Measurements from ENCODE around the gene CREB3.

CREB3 gene

GRCh38 chr9:35702696-35703095, 29.8 kb upstream of the CREB3 start:
- no peak for DNase-seq

- no peak for DNase-seq
These were observed 28.4 kb upstream of the CREB3 start for GRCh38 chr9:35703906-35704672.

- DNase-seq, result no peak
These were observed 27.1 kb upstream of the CREB3 start for GRCh38 chr9:35705372-35705771.

DNA sequence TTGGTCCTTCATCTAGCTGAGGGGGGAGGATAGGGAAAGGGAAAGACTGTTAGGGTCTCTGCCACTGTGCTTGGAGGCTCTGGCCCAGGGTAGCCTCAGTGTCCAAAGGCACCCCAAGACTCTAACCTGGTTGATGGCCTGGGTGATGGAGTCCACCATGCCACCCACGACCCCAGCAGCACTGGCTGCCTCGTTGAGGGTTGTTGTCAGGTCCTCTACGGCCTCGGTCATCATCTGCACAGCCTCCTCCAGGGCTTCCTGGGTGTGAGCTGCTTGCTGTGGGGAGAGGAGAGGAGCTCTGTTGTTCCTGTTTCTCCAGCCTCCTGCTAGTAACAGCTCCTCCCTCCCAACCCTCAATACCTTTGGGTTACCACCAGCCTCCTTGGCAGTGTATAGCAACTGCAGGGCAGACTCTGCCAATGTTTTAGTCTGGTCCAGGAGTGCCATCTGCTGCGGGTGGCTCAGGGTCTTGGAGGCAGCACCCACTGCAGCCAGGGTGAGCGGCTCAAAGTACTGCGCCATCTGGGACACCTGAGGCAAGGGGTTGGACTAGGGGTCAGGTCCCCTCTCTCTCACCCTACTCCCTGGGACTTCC, 26.5 kb upstream of the CREB3 start:
- no peak for DNase-seq

DNA sequence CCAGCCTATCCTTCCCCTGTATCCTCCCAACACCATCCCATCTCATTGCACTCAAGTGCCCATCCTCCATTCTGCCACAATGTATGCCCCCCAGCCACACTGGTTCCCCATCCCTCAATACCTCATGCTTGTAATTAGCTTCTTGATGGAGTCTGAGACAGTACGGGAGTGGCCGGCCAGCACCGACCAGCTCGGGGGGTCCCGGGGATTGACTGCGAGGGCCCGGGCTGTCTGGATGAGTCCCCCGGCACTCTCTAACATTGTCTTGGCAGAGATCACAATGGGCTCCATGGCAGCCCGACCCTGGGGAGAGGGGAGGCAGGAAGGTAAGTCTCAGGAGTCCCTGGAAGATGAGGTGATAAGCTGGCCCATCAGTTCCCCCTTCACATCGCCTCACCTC, 25.5 kb upstream of the CREB3 start:
- DNase-seq, result no peak

DNA sequence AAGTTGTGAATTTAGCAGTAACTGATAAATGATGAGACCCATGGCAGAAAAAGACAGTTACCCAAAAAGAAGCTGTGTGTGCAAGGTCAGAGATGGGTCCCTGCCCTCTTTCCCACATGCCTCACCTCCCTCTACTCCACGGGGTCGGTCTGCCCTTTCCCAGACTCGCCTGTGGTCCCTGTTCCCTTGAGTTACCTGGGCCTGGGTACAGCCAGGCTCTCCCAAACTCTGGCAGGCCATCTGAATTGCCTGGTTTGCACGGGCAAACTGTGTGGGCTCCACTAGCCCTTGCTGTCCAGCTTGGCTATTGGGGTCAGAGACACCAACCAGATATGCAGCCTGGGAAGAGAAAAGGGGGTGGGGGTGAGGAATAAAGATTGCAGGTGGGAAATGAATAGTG, 24.3 kb upstream of the CREB3 start:
- no peak for DNase-seq

DNA sequence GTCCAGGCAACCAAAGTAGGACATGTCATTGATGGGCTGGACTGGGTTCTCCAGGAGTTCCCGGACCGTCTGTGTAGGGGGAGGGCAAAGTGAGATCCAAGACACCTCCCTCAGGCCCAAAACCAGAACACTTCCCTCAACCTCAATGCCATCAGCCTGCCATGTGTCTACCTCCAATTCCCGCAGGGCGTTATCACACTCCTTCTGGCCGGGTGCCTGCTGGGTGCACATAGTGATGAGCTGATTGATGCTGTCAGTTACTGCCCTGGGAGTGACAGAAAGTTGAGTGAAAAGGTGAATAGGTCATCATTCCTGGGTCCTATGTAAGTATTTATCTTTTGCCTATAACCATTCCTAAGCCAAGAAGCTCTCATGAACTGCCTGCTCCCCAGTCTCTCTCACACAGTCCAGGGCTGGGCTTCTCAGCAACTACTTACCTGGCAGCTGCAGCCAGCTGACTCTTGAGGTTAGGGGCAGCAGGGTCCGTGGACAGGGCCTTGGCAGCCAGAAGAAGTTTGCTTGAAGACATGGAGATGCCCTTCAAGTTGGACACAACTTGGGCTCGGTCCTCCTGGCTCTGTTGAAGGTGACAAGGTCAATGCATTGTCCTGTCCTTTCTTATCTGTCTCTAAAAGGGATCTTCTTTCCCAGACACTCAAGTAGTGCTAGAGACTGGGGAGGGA, 21.5 kb upstream of the CREB3 start:
- no peak for DNase-seq

- no peak for DNase-seq
These were observed 20.7 kb upstream of the CREB3 start for GRCh38 chr9:35711501-35712428.

GRCh38 chr9:35712762-35713400, 19.6 kb upstream of the CREB3 start:
- DNase-seq, result no peak

DNA sequence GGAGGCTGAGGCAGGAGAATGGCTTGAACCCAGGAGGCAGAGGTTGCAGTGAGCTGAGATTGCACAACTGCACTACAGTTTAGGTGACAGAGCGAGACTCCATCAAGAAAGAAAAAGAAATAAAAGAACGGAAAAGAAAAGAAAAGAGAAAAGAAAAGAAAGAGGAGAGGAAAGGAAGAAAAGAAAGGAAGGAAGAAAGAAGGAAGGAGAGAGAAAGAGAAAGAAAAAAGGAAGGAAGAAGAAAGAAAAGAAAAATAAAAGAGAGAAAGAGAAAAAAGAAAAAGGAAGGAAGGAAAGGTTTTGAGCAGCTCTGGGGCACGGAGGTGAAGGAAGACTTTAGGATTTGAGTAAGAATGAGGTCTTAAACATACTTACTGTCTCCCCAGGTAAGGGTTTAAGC, 18.9 kb upstream of the CREB3 start:
- DNase-seq, result no peak

- DNase-seq, result no peak
These were observed 18.3 kb upstream of the CREB3 start for GRCh38 chr9:35714123-35714522.

GRCh38 chr9:35714579-35715252, 17.8 kb upstream of the CREB3 start:
- no peak for DNase-seq

- DNase-seq, result no peak
These were observed 16.2 kb upstream of the CREB3 start for GRCh38 chr9:35716230-35716629.

DNA sequence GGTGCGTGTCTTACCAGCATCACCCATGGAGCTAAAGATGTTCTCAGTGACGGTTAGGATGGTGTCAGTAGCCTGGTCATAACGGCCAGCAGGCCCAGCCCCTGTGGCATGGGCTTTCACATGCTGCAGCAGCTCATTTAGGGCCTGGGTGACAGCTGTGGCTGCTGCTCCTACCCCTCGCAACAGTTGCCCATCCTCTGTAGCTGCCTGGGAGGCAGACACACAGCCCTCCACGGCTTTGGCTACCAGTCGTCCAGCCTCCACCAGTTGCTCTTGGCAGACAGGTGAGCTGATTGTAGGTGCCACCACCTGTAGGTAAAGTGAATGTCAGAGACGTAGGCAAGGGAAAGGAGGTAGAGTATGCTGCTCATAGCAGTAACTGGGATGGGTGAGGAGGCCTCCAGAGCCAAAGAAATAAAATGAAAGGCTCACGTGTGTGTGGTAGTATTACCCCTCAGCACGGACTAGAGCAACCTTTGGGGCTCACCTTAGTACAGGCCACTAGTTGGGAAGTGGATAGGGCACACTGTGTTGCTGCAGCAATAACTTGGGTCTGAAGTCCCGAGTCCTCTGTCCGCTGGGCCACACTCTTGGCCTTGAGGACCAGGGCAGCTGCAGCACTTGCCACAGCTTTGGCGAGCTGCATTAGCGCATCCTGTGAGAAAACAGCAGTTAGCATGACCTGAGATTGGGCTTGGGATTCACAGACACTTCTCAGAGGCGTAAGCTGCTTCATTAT, 15.2 kb upstream of the CREB3 start:
- DNase-seq, result no peak

DNA sequence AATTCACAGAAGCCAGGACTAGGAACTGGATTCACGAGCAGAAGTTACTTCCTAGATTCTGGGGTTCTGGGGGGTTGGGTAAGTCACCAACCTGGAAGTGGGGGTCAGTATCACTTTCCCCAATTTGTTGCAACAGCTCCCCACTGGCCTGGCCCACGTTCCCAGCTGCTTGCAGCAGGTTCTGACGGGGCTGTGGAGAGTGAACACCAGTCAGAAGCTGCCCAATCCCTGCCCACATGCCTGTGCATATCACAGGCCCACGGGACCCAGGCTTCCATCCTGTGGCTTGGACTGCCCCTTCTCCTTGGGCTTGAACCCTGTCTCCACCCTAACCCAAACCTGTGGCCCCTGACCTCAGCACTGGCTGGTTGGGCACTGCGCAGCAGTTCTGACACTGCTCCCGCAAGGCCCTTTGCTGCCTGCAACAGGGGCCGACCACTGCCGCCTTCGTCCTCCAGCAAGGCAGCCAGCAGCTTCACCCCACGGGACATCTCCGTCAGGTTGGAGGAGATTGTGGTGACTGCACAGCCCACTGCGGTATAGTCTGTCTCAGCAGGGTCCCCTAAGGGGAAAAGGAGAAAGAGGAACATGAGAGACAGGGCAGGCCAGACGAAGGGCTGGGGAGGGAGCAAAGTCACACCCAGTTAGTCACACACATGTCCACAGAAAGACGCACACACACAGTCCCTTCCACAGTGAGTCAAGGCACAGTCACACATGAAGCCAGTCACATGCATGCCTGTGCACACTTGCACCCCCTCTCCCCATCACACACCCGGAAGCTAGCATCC, 13.6 kb upstream of the CREB3 start:
- DNase-seq, result no peak

GRCh38 chr9:35719546-35719945, 12.9 kb upstream of the CREB3 start:
- DNase-seq, result no peak

DNA sequence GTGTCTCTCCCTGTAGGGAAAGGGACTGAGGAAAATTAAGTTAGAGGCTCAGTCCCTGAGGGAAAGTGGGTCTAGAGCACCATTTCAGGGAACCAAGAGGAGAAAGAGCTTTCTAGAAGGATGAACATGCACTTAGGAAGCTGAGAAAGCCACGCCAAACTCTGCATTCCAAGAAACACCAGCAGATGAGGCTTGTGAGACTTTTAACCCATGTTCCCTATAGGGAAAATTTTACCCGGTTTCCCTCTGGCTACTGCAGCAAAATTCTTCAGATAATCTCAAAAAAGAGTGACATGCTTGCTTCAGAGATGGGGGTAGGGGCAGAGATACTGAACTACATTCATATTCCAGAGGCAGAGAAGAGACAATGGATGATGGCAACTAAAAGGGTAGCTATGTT, 9.0 kb upstream of the CREB3 start:
- no peak for DNase-seq

- DNase-seq, result no peak
These were observed 8.6 kb upstream of the CREB3 start for GRCh38 chr9:35723908-35724307.

DNA sequence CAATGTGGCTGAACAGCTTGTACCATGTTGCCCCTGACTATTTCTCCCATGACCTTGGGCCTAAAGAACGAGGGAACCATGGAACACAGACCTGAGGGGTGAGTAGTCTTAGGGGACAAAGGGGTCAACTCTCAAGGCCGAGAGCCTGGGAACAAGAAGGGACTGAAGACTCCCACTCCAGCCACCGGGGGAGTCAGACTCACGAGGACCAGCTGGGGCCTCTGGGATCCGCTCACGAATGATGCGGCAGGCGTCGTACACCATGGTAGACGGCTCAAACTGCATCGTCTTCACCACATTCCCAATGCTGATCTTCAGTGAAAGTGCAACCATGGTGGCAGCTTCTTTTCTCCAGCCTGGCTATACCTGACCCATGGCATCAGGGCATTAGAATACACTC, 7.1 kb upstream of the CREB3 start:
- DNase-seq, result no peak

DNA sequence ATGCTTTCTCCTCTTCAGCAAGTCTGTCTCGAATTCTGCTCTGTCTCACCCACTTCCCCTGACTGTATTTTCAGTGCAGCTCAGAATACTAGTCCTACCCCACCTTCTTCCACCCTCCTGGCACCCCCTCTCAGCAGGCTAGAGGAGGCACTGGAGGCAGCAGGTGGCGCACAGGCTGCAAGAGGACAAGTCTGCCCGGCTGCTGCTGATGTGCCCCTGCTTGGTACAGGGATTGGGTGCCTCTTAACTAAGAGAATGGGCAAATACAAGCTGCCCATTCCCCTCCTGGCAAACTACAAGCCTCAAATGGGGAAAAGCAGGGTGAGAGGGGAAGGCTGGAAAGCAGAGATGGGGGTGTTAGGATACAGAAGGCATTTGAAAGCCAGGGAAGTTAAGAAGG, 5.5 kb upstream of the CREB3 start:
- peak; percentile 51 for DNase-seq

DNA sequence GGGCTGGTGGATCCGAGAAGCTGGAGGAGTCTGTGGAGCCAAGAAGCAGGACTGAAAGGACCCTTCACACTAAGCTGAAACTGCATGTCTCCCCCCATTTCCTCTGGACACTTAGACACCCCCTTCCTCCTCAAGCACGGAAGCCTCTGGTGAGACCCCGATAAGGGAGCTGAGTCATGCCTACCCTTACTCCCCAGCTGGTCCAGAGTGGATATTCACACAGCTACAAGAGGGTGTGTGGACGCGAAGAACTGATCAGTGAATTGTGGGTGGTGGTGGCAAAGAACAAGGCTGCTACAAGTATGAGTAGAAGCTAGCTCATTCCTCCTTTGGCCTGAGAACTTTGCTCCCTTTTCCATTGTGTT, 4.8 kb upstream of the CREB3 start:
- no peak for DNase-seq

All from activated naive CD4-positive, alpha-beta T cell treated with anti-CD3 and anti-CD28 coated beads, Interleukin-2, amount 50 U/mL, for 16 hours (primary cell).